NOMO-1 (cell line): Measurements from ENCODE around the gene ZNF771.
"Not testable (repeated sequence)": the region's sequence is repeated elsewhere in the genome, so short reads cannot be mapped to it uniquely, and the experiment has no call there.

Experiments used
- DNase-seq, 2 experiments: peaks; one replicate each; lab custom pipeline; 2025; ENCODE audit not compliant: unreplicated experiment in 2 of 2; lab: John Stamatoyannopoulos, UW

ZNF771 gene

DNA sequence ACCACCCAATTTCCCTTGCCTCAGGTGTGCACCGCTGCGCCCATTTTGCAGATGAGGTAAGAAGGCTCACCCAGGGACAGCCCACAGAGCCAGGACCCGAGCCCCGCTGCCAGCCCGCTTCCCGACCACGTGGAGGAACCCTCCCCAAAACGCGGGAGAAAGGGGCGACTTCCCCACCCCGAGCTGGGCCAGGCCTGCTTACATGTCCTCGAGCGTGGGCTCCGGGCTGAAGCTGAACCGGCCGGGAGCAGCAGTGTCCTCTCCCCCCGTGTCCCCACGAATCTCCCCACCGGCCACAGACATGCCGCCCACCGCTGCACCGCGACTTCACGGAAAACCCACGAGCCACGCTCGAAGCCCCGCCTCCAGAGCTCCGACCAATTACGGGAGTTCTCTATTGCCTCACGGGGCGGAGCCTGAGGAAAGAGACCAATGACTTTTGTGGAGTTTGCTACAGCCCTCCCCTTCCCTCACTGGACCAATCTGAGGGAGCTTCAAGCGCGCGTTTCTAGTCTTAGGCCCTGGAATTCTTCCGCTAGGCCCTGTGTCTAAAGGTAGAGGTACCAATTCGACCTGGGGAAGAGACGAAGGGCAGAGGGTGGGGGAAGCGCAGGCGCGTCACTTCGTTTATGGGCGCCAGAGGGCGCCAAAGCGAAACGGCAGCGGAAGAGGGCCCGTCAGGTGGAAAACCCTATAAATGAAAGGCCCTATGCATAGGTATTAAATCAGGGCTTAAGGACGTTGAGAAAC, 22.4 kb downstream of the ZNF771 start, which contains the start of gene DCTPP1:
TSS of gene DCTPP1 (minus strand) at position 353 of the 750 bp plus-strand sequence. CDS start at position 303, 50 bp downstream.
- peak; percentile 100 for DNase-seq

DNA sequence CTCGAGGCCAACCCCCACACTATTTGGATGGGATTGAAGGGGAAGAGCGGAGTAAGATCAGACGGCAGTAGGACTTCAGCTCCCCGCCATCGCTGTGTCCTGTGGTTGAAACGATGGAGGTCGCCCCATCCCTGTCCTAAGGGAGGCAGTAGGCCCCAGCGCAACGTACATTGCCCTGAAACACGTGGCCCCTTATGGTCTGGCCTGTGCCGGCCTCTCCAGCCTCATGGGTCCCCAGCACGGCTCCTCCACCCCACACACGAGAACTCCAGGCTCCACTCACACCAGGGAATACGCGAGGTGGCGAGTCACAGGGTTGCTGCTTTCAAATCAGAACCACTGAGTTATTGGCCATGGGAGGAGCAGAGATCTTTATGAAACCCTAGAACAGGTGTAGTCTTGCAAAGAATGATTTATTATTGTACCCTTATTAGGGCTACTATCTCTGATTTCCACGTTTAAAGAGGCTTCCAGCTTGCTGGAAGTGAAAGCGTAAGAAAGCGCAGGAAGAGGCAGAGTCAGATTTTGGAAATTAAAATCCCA, 23.1 kb downstream of the ZNF771 start:
- DNase-seq = peak; percentile 73 to 75

DNA sequence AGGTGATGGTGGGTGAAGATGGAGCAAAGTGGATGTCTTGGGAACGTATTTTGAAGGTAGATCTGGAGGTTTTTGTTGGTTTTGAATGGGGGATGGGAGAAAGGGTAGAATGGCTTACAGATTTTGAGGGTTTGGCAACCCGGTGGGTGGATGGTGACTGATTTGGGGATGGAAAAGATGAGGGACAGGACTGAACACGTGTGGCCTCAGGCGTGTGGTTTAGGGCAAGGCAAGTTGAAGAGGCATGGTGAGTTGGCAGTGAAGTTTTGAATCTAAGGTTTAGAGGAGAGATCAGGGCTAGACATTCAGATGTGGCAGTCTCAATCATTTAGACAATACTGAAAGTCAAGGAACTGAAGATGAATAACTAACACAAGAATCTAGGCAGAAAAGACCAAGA, 27.4 kb downstream of the ZNF771 start:
- DNase-seq = no peak

DNA sequence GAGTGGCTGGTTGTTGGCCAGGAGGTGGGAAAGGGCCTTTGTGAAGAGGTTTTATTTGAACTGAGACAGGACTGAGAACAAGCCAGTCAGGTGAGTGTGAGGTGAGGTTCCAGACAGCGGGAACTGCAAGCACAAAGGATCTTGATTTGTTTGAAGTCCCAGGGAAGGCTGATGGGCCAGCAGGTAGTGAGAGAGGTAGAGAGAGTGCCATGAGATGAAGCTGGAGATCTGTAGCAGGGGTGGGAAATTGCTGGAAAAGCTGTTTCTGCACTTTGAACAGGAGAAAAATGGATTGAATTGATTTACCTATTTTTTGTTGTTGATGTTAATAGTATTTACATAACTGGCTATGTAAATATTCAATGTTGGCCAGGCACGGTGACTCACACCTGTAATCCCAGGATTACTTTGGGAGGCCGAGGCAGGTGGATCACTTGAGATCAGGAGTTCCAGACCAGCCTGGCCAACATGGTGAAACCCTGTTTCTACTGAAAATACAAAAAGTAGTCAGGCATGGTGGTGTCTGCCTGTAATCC, 30.2 kb downstream of the ZNF771 start:
- no peak for DNase-seq

DNA sequence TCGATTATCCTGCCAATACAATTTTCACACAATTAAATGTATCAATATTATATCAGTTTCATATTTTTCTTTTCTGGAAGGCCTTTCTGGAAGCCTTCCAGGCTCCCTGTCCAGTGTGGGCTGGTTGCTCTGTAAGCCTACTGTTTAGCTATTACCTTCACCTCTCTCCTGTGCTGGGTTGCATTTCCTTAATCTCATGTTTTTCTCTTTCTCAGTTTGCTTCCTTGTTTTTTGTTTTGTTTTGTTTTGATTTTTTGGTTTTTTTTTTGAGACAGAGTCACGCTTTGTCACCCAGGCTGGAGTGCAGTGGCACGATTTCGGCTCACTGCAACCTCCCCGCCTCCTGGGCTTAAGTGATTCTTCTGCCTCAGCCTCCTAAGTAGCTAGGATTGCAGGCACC, 31.4 kb downstream of the ZNF771 start:
- DNase-seq = no peak

DNA sequence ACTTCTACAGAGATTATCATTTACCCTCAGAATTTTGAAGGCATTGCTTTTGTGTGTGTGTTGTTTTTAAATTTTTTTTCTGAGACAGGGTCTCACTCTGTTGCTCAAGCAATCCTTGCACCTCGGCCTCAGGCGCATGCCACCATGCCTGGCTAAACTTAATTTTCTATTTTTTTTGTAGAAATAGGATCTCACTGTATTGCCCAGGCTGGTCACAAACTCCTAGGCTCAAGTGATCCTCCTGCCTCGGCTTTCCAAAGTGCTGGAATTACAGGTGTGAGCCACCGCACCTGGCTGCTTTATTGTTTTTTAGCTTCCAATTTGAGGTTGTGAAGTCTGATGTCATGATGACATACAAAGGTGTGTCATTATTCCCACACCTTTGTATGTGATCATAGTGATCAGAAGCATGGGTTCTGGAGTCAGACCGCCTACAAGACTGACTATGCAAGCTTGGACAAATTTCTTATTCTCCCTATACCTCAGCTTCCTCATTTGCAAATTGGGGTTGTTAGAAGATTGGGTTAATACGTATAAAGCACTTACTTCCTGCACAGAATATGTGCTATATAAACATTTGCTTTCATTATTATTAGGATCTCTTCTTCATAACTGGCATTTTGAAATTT, 32.4 kb downstream of the ZNF771 start:
- peak; percentile 34 to 47 for DNase-seq

DNA sequence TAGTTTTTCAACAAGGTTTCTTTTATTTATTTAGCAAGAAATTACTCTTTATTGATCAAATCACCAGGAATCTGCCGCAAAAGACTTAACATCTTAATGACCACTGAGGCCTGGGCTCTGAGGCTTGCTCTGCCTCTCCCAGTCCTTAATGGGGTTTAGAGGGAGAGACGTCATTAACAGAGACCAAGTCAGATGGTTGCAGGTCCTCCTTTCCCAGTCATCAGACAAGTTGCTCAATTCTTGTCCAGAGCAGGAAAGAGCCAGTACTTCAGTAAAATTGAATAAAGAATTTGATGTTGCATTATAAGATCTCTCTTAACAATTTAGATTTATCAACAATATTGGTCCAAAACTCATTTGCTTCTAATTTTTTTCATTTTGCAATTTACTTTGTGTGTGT, 36.2 kb downstream of the ZNF771 start:
- DNase-seq = no peak

DNA sequence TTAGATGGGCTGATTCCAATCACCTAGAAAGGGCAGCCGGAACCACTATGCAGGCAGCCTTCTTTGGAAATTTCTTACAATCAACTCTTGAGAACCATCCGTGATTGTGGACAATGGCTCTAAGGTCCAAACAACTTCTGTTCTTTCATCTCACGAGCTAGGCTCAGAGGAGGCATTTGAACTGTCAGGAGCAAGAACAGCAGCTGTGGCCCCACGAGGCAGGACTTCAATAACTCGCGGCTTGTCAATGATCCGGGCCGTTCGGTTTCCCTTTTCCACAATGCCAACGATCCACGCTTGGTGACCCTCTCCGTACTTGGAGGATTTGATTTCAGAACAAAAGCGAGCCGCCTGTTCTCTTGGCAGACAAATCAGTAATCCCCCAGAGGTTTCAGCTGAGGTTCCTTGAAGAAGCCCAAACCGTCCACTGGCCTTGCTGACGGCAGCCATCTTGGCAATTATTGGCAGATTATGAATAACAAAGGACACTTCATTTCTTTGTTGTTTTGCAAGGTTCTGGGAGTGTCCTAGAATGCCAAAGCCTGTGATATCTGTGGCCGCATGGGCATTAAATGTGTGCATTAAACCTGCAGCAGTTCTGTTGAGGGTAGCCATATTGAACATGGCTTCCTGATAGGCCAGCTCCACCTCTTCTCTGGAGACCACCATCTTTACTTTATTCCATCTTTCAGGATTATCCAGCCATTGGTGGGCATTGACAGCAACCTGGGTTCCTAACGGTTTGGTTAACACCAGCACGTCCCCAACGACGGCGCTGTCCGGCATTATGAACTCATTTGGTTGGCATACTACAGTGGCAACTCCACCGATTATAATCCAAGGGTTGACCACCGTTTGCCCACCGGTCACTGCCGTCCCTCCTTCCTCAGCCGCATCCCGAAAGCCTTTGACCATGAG, 37.1 kb downstream of the ZNF771 start:
- DNase-seq = no peak

DNA sequence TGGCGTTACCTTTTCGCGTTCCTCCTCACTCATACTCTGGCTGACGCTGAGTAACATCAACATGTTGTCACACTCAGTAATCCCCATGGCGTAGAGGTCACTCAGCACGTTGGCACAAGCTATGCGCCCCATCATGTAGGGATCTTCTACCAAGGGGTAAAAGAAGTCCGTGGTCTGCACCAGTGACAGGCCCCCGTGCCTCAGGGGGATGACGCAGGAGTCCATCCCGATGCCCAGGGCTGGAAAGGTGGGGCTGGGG, 37.7 kb downstream of the ZNF771 start:
- DNase-seq = no peak

DNA sequence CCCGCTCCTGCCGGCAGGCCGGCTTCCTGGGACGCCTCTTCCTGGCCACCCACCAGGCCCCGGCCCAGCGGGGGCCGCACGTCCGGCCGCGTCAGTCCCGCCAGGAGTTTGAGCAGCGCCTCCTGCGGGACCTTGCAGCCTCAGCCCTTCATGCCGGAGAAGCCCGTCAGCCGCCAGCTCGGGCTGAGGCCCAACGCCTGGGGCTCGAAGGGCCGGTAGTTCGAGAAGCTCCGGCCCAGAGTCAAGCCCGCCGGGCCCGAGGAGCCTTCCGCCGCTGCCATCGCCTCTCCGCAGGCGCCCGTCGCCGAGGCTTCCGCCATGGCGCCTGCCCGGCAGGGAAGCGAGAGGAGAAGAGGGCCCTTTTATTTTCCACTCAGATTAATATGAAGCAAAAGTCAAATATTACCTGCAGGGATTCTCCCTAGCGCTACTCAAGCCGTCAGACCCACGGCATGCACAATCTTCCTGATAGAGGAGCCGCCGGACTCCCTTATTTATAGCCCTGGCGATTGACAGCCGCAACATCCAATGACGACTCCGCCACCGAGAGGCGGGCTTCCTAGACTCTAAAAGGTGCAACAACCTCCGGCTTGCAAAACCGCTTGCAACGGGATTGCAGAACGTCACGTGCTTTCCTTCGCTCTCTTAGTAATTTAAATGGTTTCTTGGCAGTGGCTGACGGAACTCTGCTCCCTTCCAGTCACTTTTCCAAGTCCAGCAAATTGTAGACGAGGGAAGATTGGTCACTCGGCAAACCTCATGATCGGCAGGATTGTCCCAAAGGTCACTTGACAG, 38.2 kb downstream of the ZNF771 start, which contains the start of gene SEPHS2:
TSS of gene SEPHS2 (minus strand) at position 467 of the 795 bp plus-strand sequence. CDS start at position 320, 147 bp downstream.
- DNase-seq = peak; percentile 96

DNA sequence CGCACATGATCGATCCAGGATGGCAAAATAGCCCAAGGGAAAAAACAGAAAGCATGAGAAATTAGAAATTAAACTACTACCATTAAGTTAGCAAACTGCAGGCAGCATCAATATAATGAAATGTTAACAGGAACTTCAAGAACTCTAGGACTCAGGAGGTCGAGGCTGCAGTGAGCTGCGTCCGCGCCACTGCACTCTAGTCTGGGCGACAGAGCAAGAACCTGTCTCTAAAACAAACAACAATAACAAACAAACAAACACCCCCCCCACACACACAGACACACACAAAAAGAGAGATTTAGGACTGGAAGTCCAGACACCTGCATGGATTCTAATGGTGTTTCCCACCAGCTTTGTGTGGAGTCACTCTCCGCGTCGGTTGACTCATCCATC, 38.8 kb downstream of the ZNF771 start:
- DNase-seq = no peak

DNA sequence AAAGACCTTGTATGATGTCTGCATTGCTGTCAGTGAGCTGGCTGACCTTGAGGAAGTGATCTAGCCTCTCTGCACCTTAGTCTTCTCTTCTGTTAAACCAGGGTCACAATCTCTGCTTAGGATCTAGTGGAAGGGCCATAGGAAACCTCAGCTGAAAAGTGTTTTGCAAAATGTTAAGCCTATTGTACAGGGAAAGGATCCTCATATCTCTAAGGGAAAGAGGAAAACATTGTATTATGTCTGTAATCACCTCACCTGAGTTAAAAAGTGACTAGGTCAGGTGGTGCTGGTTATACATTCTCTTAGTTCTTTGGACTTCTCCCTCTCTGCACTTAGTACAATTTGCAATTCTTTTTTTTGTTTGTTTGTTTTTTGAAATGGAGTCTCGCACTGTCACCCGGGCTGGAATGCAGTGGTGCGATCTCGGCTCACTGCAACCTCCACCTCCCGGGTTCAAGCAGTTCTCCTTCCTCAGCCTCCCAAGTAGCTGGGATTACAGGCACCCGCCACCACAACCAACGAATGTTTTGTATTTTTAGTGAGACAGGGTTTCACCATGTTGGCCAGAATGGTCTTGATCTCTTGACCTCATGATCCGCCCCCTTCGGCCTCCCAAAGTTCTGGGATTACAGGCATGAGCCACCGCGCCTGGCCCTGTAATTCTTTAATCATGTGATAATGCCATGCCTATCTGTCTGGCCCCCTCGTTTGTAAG, 40.3 kb downstream of the ZNF771 start:
- DNase-seq = no peak

DNA sequence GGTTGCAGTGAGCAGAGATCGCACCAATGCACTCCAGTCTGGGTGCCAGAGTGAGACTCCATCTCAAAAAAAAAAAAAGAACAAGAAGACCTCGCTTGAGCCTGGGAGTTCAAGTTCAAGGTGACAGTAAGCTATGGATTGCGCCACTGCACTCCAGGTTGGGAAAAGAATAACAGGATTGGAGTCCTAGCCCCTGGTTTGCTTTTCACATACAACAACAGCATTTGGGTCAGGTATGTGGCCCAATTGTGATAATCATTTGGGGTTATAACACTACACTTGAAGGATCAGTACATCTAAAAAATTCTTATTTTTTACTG, 41.7 kb downstream of the ZNF771 start:
- DNase-seq = no peak

DNA sequence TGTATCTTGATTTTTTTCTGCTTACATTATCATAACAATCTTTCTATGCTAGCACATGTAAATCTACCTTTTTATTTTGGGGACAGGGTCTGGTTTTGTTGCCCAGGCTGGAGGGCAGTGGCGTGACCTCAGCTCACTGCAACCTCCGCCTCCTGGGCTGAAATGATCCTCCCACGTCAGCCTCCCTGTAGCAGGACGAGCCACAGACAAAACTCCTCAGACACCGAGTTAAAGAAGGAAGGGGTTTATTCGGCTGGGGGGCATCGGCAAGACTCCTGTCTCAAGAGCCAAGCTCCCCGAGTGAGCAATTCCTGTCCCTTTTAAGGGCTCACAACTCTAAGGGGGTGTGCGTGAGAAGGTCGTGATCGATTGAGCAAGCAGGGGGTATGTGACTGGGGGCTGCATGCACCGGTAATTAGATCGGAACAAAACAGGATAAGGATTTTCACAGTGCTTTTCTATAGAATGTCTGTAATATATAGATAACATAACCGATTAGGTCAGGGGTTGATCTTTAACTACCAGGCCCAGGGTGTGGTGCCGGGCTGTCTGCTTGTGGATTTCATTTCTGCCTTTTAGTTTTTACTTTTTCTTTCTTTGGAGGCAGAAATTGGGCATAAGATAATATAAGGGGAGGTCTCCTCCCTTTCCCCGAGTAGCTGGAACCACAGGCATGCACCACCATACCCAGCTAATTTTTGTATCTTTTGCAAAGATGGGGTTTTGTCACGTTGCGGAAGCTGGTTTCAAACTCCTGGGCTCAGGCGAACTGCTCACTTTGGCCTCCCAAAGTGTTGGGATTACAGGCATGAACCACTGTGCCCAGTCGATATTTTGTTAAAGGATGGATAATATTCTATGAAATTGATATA, 45.5 kb downstream of the ZNF771 start:
- not testable (repeated sequence) for DNase-seq

DNA sequence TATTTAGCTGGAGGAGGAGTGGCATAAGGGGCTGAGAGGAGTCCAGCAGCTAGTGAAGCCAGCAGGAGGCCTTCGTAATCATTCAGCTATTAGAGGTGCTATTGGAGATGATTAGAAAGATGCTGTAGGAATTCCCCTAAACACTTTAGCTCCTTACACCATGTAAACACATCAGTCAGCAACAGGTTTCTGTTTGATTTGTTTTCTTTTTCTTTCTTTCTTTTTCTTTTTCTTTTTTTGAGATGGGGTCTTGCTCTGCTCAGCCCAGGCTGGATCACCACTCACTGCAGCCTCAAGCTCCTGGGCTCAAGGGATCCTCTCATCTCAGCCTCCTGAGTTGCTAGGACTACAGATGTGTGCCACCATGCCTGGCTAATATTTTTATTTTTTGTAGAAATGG, 48.9 kb downstream of the ZNF771 start:
- no peak for DNase-seq

DNA sequence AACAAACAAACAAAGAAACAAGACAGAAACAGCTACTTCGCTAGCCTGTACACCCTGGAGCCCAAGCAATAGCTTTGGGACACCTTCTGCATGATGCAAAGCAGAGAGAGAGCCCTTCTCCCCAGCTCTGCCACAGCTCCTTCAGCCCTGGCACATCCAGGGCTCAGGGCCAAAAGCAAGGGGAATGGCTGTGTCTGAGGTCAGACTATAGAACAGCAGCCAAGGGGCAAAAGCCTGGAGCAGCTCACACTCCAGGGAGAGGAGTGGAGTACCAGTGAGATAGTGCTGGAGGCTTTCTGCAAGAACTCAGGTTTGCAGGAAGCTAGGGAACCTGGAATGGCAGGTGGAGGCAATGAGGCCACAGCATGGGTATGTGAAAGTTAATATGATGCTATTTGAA, 49.9 kb downstream of the ZNF771 start:
- no peak for DNase-seq

DNA sequence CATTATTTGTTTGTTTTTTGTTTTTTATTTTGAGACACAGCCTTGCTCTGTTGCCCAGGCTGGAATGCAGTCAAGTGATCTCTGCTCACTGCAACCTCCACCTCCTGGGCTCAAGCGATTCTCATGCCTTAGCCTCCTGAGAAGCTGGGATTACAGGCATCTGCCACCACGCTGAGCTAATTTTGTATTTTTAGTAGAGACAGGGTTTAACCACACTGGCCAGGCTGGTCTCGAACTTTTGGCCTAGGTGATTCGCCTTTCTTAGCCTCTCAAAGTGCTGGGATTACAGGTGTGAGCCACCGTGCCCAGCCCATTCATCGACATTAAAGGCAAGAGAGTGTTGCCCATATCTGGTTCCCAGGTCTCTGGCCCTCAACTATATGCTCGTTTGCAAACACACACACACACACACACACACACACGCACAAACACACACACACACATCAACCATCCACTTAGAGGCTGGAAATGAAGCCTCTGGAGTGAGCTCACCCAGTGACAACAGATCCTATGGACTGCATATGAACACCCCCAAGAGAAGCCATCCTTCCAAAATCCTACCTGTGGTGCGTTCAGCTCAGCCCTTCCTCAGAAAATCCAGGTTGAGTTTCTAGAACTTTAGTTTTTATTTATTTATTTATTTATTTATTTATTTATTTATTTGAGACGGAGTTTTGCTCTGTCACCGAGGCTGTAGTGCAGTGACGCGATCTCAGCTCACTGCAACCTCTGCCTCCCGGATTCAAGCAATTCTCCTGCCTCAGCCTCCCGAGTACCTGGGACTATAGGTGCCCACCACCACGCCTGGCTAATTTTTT, 50.5 kb downstream of the ZNF771 start:
- no peak for DNase-seq
